RPMI7951 (cell line): Measurements from ENCODE around the gene TRAPPC10. TPM values are rescaled to one million over a fixed set of nuclear protein-coding genes. Genes with fewer than 3 reads are reported as not detected.

Experiments used
- DNase-seq: peaks from one replicate; pipeline ENCODE4 v3.0.0-alpha.2; 2012; ENCODE audit warnings: low read depth
- total RNA-seq: library from RNA; depleted of rRNA; stranded (reverse); fragments of >200 nt; shearing (Covaris generic); gene quantifications from 2 replicates; pipeline ENCODE4 v1.2.3, GENCODE V29; 2014

The TRAPPC10 gene
- total RNA-seq, 1 experiment from 2014 or later = 24.5 TPM

DNA sequence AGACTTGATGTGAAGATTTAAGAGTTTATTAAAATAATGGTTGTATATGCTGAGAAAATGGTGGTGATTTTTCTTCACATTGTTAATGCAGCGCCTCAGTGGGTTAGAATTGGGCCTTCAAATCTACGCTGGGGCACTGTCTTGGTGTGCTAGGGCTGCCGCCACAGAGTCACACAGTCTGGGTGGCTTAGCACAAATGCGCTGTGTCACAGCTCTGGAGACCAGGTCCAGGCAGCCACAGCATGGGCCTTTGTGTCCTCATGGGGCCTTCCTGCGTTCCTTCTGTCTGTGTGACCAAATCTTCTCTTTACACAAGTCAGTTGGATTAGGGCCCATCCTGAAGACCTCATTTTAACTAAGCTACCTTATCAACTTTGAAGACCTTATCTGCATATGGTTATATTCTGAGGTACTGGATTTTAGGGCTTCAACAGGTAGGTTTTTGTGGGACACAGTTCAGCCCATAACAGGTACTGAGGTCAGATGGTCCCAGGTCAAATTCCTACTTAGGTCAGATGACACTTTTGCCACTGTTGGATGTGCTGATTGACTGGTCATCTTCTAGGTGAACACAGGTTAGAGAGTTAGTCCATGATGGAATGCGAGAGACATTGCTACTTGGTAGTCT is 17.5 kb downstream of the TRAPPC10 start:
- DNase-seq = no peak

DNA sequence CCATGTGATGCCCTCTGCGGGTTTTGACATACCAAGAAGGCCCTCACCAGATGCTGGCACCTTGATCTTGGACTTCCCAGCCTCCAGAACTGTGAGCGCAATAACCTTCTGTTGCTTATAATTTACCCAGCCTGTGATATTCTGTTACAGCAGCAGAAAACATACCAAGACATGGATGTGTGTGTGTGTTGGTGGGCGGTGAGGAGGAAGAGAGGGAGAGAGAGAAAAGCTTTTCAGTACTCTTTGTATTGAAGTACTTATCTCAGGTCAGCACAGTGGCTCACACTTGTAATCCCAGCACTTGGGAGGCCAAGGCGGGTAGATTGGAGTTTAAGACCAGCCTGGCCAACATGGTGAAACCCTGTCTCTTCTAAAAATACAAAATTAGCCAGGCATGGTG is 23.1 kb downstream of the TRAPPC10 start:
- no peak for DNase-seq

DNA sequence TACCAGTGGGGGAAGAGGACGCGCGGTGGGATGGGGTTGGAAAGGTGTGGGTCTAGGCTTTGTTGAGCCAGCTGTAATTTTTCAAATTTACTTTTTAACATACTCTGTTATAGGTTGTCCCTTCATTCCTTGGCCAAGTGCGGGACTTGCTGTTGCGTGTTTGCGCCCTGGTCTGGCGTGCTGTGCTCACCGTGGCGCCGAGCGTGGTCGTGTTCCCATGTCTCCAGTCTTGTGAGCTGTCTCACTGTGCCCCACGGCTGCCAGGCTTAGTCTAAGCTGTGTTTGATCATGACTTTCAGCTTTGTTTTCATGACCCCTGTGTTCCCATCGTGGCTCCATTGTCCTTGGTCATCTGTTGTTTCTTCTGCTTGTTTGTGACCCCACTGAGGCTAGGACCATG is 26.0 kb downstream of the TRAPPC10 start:
- no peak for DNase-seq

DNA sequence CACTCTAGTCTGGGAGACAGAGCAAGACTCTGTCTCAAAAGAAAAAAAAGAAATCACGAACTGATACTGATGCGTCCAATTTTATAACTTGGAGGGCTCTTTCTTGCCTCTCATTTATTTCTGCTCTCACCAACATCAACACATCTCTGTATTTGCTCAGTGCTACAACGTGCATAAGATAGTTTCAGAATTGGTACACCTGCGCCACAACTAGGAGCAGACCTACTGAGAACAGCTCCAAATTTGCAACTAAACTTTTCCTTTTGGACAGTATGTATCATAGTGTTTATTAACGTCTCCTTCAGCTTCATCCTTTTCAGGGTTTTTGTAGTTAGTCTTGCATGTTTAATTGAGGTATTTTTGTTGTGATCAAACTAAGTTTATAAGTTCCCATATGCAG is 27.7 kb downstream of the TRAPPC10 start:
- no peak for DNase-seq

DNA sequence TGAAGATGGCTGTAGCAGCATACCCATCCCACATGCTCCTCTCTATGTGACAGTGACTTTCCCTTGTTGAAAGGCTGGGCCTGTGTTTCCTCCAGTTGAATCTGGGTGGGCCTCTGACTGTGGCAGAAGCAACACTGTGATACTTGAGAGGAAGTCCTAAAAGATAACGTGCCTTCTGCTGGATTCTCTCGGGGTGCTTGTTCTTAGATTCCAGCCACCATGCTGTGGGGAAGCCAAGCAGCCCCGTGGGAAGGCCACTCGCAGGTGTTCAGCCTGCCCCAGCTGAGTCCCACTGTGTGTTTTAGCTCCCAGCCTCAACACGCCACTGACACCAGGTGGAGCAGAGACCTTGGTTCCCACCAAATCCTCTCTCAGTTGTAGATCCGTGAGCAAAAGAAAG is 31.5 kb downstream of the TRAPPC10 start:
- no peak for DNase-seq

DNA sequence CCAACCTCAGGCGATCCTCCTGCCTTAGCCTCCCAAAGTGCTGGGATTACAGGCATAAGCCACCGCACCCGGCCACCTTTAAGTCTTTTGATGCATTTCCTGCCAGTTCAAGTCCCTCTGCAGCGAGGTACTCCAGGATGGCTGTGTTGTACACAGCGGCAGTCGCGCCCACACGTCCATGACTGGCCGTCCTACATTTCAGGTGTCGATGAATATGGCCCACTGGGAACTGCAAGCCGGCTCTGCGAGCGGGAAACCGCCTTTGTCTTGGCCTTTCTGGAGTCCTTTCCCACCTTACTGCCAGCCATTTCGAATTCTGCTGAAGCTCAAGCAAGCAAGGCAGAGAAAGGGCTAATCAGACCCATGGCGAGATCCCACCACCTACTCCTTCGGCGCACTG is 34.6 kb downstream of the TRAPPC10 start:
- no peak for DNase-seq

DNA sequence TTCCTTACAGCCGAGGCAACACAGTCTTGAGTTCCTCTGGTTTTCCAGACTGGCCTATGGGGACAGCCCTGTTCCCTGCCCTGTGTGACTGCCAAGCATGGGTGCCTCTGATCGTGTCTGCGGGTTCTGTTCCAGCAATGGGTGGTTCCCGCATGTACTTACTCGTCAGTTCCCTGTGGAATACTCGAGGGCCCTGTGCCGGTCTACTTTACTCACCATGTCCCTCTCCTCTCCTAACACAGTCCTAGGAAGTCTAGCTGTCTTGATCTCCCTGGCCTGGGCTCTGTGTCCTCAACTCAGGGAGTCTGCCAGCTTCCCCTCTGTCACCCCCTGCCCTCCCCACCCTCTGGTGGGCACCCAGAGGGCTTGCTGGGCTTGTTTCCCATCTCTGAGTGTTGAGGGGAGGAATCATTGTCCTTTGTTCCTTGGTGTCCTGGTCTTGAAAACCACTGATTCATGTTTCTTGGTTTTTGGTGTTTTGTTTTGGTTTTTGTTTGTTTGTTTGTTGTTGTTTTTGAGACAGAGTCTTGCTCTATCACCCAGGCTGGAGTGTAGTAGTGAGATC is 36.0 kb downstream of the TRAPPC10 start:
- no peak for DNase-seq

DNA sequence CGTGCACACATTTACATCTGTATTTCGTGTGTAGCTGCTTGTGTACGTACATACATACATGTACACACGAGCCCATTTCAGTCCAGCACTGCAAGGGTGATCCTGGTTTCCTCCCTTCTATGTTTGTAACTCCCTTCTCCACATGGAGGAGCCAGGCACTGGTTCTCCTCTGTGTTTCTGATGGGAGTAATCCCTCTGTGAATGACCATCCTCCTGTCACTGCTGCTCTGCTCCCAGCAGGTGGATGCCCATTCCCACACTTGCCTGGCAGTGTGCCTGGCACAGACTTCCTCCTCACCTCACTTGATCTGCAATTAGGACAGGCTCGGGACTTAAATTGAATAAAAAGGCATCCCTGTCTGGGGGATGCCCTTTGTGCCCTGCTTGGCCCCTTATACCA is 37.1 kb downstream of the TRAPPC10 start:
- DNase-seq = no peak

DNA sequence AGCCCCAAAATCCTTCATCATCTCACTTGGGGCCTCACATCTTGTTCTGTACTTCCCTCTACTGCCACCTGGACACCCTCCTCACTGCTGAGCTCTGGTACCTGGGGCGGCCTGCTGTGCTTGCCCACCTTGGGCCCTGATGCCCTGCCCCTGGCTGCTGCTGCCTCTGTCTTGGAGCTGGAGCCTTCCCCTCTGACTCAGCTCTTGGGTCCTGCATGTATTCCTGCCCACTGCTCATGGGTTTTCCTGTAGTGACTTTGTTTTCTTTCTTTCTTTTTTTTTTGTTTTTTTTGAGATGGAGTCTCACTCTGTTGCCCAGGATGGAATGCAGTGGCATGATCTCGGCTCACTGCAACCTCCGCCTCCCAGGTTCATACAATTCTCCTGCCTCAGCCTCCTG is 37.5 kb downstream of the TRAPPC10 start:
- DNase-seq = no peak

DNA sequence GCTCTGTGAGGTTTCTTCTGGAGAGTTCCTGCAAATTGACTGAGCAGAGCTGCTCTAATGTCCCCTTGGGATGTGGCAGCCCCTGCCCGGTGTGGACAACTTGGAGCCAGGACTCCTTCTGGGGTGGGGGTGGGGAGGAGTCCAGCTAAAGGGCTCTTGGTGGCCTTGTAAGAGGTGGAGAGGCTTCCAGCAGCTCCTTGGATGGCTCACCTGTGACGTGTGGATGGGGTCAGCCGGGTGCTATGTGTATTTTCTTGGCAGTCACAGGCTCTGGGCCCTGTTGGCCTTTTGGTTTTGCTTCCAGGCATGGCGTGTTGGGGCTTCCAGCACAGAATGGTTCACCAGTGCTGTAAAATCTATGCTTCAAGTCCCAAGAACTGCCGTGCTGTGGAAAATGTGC is 38.2 kb downstream of the TRAPPC10 start:
- no peak for DNase-seq

DNA sequence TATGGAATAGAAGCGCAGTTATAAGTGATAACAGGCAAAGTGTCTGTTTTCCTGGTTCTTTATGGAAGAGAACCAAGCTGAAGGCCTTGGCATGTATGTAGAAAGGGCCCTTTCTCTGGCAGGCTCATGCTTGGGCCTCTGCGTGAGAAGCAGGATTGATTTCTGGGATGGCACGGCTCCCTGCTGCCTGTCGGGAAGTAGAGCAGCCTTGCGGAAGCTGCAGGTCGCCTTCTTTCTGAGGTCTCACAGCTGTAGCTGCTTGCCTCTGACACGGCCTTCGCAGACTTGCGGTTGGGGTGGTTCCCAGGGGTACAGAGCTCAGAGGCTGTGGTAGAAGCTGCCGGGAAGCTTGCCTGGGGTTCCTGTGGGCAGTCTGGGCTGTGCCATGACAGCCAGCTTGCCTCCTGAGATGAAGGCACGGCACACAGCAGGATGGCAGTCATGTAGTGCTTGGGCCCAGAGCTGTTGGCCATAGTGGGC is 39.4 kb downstream of the TRAPPC10 start:
- DNase-seq = no peak

DNA sequence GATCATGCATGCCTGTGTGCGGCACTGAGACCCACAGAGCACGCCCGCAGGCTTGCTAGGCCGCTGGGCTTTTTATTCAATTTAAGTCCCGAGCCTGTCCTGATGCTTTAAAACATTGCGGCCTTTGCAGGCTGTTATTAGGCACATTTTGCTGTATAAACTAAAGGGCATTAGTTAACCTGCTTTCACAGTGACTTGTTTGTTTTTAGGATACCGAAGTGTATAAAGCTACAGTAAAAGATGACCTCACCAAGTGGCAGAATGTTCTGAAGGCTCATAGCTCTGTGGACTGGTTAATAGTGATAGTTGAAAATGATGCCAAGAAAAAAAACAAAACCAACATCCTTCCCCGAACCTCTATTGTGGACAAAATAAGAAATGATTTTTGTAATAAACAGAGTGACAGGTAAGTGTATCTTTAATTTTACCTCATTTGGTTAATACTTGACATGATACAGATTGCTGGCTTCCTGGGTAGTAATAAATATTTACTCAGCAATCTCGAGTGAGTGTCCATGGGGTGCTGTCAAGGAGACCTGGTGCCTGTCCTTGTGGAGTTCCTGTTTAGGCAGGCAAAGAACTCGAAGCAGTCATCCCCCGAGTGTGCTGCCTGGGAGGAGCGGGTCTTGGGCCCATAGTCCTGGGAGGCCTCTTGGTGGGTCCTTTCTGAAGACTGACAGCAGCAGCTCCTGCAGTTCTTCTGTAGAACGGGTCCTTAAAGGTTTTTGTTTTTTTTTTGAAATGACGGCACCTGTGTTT is 40.1 kb downstream of the TRAPPC10 start:
- DNase-seq = no peak

DNA sequence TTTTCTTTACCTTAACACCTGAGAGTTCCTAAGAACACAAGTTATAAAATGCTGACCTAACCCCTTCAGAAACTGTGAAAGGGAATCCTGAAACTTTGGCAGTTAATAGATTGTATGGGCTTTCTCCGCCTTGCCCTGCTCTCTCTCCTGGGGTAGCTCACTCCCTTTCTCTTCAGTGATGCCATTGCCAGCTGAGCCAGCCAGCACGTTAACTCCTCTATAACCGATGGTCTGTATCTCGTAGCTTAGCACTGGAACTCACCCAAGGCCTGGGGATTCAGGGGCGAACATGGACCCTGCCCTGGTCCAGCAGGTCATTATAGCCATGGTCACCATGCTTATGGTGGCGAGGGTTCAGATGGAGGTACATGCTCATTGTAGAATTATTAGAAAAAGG is 40.7 kb downstream of the TRAPPC10 start:
- DNase-seq = no peak

DNA sequence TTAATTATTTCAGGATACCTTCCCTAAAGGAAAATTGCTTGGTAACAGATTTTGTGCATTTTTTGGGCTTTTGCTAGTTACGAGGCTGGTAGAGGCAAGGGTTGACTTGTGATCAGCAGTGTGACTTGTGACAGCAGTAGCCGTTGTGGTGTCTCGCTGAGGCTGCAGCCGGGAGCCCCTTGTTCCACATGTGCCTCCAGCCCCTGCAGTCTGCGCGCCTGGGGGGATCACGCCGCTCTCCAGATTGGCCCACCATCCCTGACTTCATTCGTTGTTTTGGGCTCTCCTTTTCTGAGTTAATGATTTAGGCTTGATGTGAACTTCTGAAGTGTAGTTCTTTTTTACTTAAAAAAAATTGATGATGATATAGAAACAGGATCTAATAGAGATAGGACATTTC is 41.5 kb downstream of the TRAPPC10 start:
- DNase-seq = no peak

DNA sequence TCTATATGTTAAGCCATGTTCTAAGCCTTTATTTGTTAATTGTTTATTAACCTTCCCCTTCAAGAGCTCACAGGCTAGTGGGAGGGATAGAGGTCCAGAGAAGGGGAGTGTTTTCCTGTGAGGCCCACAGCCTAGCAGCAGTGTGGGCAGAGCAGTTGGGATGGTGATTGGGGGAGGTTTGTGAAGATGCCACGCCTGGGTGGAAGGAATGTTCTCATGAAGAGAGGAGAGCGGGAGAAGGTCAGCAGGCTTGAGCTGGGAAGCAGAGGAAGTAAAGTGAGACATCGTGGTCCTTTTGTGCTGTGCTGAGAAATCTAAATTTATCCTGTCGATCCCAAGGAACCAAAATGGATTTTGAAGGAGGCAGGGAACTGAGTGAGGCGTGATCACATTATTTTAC is 42.6 kb downstream of the TRAPPC10 start:
- no peak for DNase-seq

DNA sequence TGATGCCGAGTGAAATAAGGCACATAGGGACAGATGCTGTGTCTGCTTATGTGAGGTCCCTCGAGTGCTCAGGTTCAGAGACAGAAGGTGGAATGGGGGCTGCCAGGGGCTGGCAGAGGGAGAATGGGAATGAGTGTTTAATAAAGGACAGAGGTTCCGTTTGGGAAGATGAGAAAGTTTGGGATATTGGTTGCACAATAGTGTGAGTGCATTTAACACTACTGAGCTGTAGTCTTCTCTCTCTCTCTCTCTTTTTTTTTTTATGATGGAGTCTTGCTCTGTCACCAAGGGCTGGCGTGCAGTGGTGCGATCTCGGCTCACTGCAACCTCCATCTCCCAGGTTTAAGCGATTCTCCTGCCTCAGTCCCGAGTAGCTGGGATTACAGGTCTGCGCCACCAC is 44.9 kb downstream of the TRAPPC10 start:
- no peak for DNase-seq

DNA sequence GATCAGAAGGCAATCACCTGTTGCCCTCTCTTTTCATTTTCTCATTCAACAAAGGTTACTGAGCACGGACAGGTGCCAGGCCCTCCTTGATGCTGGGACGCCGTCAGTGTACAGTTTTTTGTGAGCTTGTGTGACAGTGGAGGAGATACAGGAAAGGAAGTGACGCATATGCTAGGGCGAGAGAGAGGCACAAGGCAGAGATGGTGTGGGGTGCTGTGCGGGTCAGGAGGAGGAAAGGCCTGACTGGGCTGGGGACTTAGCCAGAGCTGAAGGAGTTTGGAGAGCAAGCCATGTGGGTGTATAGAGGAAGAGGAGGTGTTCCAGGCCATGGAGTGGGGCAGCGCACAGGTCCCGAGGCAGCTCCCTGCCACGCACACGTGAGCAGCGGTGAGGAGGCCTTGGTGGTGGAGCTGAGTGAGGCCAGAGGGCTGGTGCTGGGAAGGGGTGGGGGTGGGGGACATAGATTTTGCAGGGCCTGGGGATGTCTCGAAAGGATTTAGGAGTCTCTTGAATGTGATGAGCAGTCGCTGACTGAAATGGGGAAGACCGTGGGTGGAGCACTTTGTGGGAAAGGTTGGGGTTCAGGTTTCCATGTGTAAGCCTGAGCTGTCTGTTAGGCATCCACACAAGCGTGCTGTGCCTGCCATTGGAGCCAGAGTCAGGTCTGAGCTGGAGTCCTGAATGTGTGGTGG is 46.0 kb downstream of the TRAPPC10 start:
- DNase-seq = no peak

DNA sequence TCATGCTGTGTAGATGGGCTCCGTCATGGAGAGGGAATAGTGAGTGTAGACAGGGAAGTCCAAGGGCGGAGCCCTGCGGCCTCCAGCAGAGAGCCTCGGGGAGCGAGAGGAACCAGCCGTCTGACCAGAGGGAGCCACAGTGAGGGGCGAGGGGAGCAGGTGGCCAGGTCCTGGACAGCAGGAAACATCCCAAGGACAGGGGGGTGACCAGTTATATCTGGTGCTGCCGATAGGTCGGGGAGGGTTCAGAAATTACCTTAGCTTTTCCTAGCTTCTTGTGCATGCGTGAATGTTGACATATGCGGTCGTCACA is 46.5 kb downstream of the TRAPPC10 start:
- DNase-seq = no peak

DNA sequence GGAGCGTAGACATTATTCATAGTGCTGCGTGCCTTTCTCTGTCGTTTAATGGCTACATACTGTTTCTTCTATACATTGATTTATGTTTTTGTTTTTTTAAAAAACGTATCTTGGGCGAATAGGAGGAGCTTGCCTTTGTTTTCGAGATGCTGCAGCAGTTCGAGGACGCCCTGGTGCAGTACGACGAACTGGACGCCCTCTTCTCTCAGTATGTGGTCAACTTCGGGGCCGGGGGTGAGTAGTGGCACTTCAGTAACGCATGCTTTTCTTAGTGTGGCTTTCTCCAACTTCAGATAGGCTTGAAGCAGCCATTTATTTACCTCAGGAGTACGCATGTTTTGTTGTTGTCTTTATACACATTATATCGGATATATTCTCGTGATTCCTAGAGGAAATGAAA is 46.9 kb downstream of the TRAPPC10 start:
- no peak for DNase-seq

DNA sequence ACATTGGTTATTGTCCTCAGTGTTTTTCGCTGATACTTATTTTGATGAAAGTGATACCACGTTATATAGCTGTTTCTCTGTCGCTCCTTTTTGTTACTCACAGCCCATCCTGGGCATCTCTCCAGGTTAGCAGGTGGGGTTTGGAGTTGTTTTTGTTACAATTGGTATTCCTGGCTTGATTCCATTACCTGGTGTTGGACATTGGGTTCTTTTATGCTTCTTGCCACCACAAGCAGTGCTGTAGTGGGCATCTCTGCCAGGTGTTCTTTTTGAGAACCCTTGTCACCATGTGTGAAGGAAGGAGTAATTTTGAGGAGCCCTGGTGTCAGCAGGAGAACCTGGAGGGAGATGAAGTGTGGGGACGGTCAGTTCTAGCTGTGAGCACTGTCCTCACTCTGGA is 47.6 kb downstream of the TRAPPC10 start:
- DNase-seq = no peak

DNA sequence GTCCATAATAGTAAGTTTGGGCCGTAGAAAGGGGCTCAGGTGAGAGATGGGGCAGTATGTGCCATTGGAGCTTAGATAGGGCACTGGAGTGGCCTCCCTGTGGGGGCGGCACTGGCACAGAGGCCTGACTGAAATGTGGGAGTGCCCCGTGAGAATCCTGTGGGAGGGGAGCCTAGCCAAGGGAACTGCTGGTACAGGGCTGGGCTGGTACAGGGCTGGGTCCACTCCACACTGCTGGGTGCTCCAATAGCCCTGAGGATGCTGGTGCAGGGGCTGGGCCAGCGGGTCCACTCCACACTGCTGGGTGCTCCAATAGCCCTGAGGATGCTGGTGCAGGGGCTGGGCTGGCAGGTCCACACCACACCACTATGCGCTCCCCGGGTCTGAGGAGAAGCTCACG is 50.3 kb downstream of the TRAPPC10 start:
- DNase-seq = no peak

DNA sequence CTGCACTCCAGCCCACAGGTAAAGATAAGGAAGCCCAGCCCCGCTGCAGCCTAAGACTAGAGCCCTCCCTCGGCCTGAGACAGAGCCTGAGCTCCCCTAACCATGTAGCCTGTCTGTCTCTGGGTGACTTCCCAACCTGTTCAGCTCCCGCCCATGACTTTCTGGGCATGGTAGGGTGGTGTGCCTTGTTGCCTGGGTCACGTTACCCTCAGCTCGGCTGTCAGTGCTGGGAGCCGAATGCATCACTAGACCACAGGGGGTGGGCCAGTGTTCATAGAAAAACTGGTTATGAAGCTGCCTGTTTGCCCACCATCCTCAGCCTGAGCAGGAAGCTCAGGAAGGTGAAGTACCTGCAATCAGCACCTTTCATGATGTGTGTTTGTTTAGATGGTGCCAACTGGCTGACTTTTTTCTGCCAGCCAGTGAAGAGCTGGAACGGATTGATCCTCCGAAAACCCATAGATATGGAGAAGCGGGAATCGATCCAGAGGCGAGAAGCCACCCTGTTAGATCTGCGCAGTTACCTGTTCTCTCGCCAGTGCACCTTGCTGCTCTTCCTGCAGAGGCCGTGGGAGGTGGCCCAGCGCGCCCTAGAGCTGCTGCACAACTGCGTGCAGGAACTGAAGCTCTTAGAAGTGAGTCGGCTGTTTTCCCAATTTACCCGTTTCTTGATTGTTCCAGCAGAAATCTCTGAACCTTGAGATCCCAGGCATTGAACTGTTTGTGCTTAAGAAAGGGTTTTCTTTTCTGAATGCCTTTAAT is 51.2 kb downstream of the TRAPPC10 start:
- DNase-seq = no peak
